H9 (cell line): ENCODE results near the gene WWC2. TPM values are rescaled to one million over a fixed set of nuclear protein-coding genes. Genes with fewer than 3 reads are reported as not detected.

Experiments
- DNase-seq: peaks from one replicate; pipeline ENCODE4 v3.0.0-alpha.2; 2017
- H2AFZ ChIP-seq: one replicate; pipeline ENCODE4 v1.6.1; 2013; ENCODE audit warnings: mild to moderate bottlenecking, low read length, control low read depth, moderate library complexity
- H2AK5ac ChIP-seq: 2 replicates; pipeline ENCODE4 v1.6.1; 2013; ENCODE audit warnings: low read length, control low read depth, mixed read lengths; ENCODE audit not compliant: insufficient read length
- H2BK120ac ChIP-seq: one replicate; pipeline ENCODE4 v1.6.1; 2013; ENCODE audit warnings: low read depth, mild to moderate bottlenecking, low read length, control low read depth, inconsistent platforms; ENCODE audit not compliant: poor library complexity, severe bottlenecking
- H2BK12ac ChIP-seq: 2 replicates; pipeline ENCODE4 v1.6.1; 2013; ENCODE audit warnings: low read length, control low read depth, mixed read lengths, low read depth; ENCODE audit not compliant: insufficient read length
- H2BK15ac ChIP-seq: 2 replicates; pipeline ENCODE4 v1.6.1; 2013; ENCODE audit warnings: low read depth, low read length, control low read depth
- H2BK20ac ChIP-seq: one replicate; pipeline ENCODE4 v1.6.1; 2013; ENCODE audit warnings: low read depth, mild to moderate bottlenecking, low read length, control low read depth, inconsistent platforms; ENCODE audit not compliant: poor library complexity, severe bottlenecking
- H2BK5ac ChIP-seq: 2 replicates; pipeline ENCODE4 v1.6.1; 2013; ENCODE audit warnings: low read length, control low read depth, mixed read lengths; ENCODE audit not compliant: insufficient read length
- H3K14ac ChIP-seq: 2 replicates; pipeline ENCODE4 v1.6.1; 2013; ENCODE audit warnings: low read length, control low read depth; ENCODE audit not compliant: insufficient read depth
- H3K18ac ChIP-seq: 2 replicates; pipeline ENCODE4 v1.6.1; 2013; ENCODE audit warnings: low read depth, mild to moderate bottlenecking, mixed read lengths, low read length, control low read depth; ENCODE audit not compliant: insufficient read length
- H3K23ac ChIP-seq: 2 replicates; pipeline ENCODE4 v1.6.1; 2013; ENCODE audit warnings: low read length, control low read depth, mixed read lengths, low read depth; ENCODE audit not compliant: insufficient read length
- H3K23me2 ChIP-seq: 2 replicates; pipeline ENCODE4 v1.6.1; 2013; ENCODE audit warnings: low read depth, mild to moderate bottlenecking, mixed read lengths, low read length, control low read depth; ENCODE audit not compliant: insufficient read length, poor library complexity, severe bottlenecking
- H3K27ac ChIP-seq: 2 replicates; pipeline ENCODE4 v1.5.1; 2013; ENCODE audit warnings: low read length, control low read depth, mixed read lengths, low read depth; ENCODE audit not compliant: insufficient read length
- H3K27me3 ChIP-seq: 2 replicates; pipeline ENCODE4 v1.6.1; 2013; ENCODE audit warnings: low read length, control low read depth, inconsistent platforms; ENCODE audit not compliant: insufficient read depth
- H3K4ac ChIP-seq: 2 replicates; pipeline ENCODE4 v1.6.1; 2013; ENCODE audit warnings: low read depth, mild to moderate bottlenecking, control low read depth, inconsistent platforms, low read length, moderate library complexity
- H3K4me1 ChIP-seq: 2 replicates; pipeline ENCODE4 v1.6.1; 2013; ENCODE audit warnings: low read length, control low read depth, inconsistent platforms; ENCODE audit not compliant: insufficient read depth
- H3K4me2 ChIP-seq: 2 replicates; pipeline ENCODE4 v1.6.1; 2013; ENCODE audit warnings: low read length, control low read depth, mixed read lengths; ENCODE audit not compliant: insufficient read length, insufficient read depth
- H3K56ac ChIP-seq: 2 replicates; pipeline ENCODE4 v1.6.1; 2013; ENCODE audit warnings: low read depth, mild to moderate bottlenecking, mixed read lengths, low read length, control low read depth; ENCODE audit not compliant: insufficient read length
- H3K79me1 ChIP-seq: 2 replicates; pipeline ENCODE4 v1.6.1; 2013; ENCODE audit warnings: low read depth, mild to moderate bottlenecking, moderate library complexity, low read length, control low read depth, inconsistent platforms; ENCODE audit not compliant: insufficient read depth, poor library complexity, severe bottlenecking
- H3K79me2 ChIP-seq: 2 replicates; pipeline ENCODE4 v1.6.1; 2013; ENCODE audit warnings: low read length, control low read depth, inconsistent platforms; ENCODE audit not compliant: insufficient read depth
- H3K9ac ChIP-seq: 2 replicates; pipeline ENCODE4 v1.6.1; 2013; ENCODE audit warnings: low read length, control low read depth, mixed read lengths; ENCODE audit not compliant: insufficient read length; ENCODE audit errors: extremely low read depth
- H3K9me3 ChIP-seq: one replicate; pipeline ENCODE4 v1.6.1; 2013; ENCODE audit warnings: low read depth, low read length, inconsistent platforms; ENCODE audit not compliant: control insufficient read depth
- H3T11ph ChIP-seq: one replicate; pipeline ENCODE4 v1.6.1; 2013; ENCODE audit warnings: mild to moderate bottlenecking, low read length, control low read depth, inconsistent platforms
- H4K20me1 ChIP-seq: one replicate; pipeline ENCODE4 v1.6.1; 2013; ENCODE audit not compliant: control insufficient read depth, insufficient read length, insufficient read depth
- H4K5ac ChIP-seq: 2 replicates; pipeline ENCODE4 v1.6.1; 2013; ENCODE audit warnings: low read depth, mild to moderate bottlenecking, mixed read lengths, low read length, control low read depth; ENCODE audit not compliant: insufficient read length
- H4K8ac ChIP-seq: replicated peaks from 2 replicates; pipeline ENCODE4 v1.6.1; 2013; ENCODE audit warnings: low read length, control low read depth, mixed read lengths, low read depth; ENCODE audit not compliant: insufficient read length
- H4K91ac ChIP-seq: 2 replicates; pipeline ENCODE4 v1.6.1; 2013; ENCODE audit warnings: low read depth, mild to moderate bottlenecking, moderate library complexity, mixed read lengths, low read length, control low read depth; ENCODE audit not compliant: insufficient read length
- H3K27ac Mint-ChIP-seq, 3 experiments: 2 replicates in 2 of 3; 3 replicates in 1 of 3; pipeline ENCODE4 v1.8.0; 2020 to 2021; ENCODE audit warnings: mixed read lengths in 3 of 3, mild to moderate bottlenecking in 1 of 3, moderate library complexity in 1 of 3
- H3K27me3 Mint-ChIP-seq: 2 replicates; pipeline ENCODE4 v1.8.0; 2021; ENCODE audit warnings: low read depth, mild to moderate bottlenecking, moderate library complexity, mixed read lengths
- H3K36me3 Mint-ChIP-seq, 3 experiments: 2 replicates in 2 of 3; 3 replicates in 1 of 3; pipeline ENCODE4 v1.8.0; 2020 to 2021; ENCODE audit warnings: low read depth in 3 of 3, mixed read lengths in 3 of 3; ENCODE audit not compliant: insufficient read depth in 1 of 3
- H3K4me1 Mint-ChIP-seq, 2 experiments: 2 replicates each; pipeline ENCODE4 v1.8.0; 2020; ENCODE audit warnings: mixed read lengths in 2 of 2
- H3K4me3 Mint-ChIP-seq, 2 experiments: 2 replicates in 1 of 2; 3 replicates in 1 of 2; pipeline ENCODE4 v1.8.0; 2020 to 2021; ENCODE audit warnings: mild to moderate bottlenecking in 2 of 2, mixed read lengths in 2 of 2, moderate library complexity in 1 of 2
- H3K9me3 Mint-ChIP-seq, 2 experiments: 2 replicates in 1 of 2; 3 replicates in 1 of 2; pipeline ENCODE4 v1.8.0; 2020; ENCODE audit warnings: mild to moderate bottlenecking in 2 of 2, mixed read lengths in 2 of 2, moderate library complexity in 1 of 2
- WGBS: extraction: QIAGEN DNeasy Blood & Tissue Kit; methylation state at CpG from one replicate; pipeline ENCODE4 v1.1.7; 2013; ENCODE audit warnings: missing lambda C conversion rate, low lambda C conversion rate, mixed read lengths; ENCODE audit not compliant: insufficient read length; ENCODE audit errors: extremely low coverage; 5-methylcytosine and 5-hydroxymethylcytosine counted together
- total RNA-seq: library from RNA; stranded (reverse); gene quantifications from 2 replicates; pipeline ENCODE4 v1.2.1, GENCODE V29; 2021
- TF ChIP-seq, protein P1 (sequence below): fragments of 200-600 bp; sonication (generic); conservative IDR thresholded peaks from 3 replicates; pipeline ENCODE4 v1.8.0; 2021; ENCODE audit warnings: antibody characterized with exemption, mild to moderate bottlenecking

Gene WWC2
- total RNA-seq, 1 experiment from 2014 or later = 106 TPM

DNA sequence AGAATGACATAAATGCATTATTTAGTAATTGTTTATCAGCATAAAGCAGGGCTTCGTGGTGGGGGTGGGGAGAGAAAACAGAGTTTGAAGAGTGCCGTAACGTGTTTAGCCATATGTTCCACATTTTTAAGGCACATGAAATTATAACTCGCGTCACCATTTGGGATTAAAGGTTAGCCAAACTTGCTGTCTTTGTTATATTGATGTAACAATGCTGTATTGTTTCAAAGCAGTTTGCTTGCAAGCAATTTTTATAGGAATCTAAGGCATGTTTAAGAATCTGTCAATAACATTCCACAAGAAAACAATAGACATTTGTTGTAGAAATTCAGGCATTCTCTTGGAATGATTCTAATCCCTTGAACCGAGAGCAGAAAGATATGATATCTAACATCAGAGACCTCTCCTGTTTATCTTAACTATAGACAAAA is 142.7 kb downstream of the WWC2 start:
- Histone ChIP-seq H3K23me2 (no peaks in the 10 kb centered on the region), H3K79me2 (no peaks in the 10 kb centered on the region), H3K4me2 (no peak overlapping the region), H3K9ac (no peak overlapping the region), H2BK20ac (no peak overlapping the region), H2BK5ac (no peak overlapping the region), H3T11ph (no peak overlapping the region), H4K91ac (no peak overlapping the region), H2BK15ac (no peak overlapping the region), H2AFZ (no peak overlapping the region), H4K8ac (no peak overlapping the region), H3K56ac (no peak overlapping the region), H2AK5ac (no peak overlapping the region), H3K4me1 (peaks cover 13% of the 10 kb centered on the region; the same call in 1 of the 2 replicates), H4K5ac (no peak overlapping the region), H3K14ac (no peak overlapping the region), H3K27ac (no peak overlapping the region), H3K79me1 (no peaks in the 10 kb centered on the region), H3K18ac (no peak overlapping the region), H3K9me3 (no peaks in the 10 kb centered on the region), H4K20me1 (no peaks in the 10 kb centered on the region), H3K23ac (no peak overlapping the region), H3K27me3 (no peaks in the 10 kb centered on the region), H2BK12ac (no peak overlapping the region), H2BK120ac (no peak overlapping the region), H3K4ac (no peak overlapping the region)
- TF ChIP-seq, protein P1, sequence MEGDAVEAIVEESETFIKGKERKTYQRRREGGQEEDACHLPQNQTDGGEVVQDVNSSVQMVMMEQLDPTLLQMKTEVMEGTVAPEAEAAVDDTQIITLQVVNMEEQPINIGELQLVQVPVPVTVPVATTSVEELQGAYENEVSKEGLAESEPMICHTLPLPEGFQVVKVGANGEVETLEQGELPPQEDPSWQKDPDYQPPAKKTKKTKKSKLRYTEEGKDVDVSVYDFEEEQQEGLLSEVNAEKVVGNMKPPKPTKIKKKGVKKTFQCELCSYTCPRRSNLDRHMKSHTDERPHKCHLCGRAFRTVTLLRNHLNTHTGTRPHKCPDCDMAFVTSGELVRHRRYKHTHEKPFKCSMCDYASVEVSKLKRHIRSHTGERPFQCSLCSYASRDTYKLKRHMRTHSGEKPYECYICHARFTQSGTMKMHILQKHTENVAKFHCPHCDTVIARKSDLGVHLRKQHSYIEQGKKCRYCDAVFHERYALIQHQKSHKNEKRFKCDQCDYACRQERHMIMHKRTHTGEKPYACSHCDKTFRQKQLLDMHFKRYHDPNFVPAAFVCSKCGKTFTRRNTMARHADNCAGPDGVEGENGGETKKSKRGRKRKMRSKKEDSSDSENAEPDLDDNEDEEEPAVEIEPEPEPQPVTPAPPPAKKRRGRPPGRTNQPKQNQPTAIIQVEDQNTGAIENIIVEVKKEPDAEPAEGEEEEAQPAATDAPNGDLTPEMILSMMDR = no peak
- peaks cover 46 to 49% of the 10 kb centered on the region in 2 experiments for H3K4me1 Mint-ChIP-seq
- DNase-seq = no peak
- H3K36me3 Mint-ChIP-seq = peaks cover 25 to 67% (median 45%) of the 10 kb centered on the region in 3 experiments; a peak in 6 of 7 replicates
- H3K9me3 Mint-ChIP-seq = 0 out of 5 replicates have a peak, but pooled peaks cover 0 to 1% of the 10 kb centered on the region in 2 experiments
- no peak overlapping the region for H3K4me3 Mint-ChIP-seq
- H3K27ac Mint-ChIP-seq = peak overlapping the region in 2 of 3 experiments; percentile 28 to 36; a peak in 3 of 7 replicates
- H3K27me3 Mint-ChIP-seq = no peaks in the 10 kb centered on the region
- WGBS = no CpG with 5 or more reads among the region's 6 CpGs
